Breast epithelium (tissue), 3 donors: ENCODE measurements around the gene ANKS1B.

Experiments
- POLR2A ChIP-seq: fragments of 450-650 bp; IDR thresholded peaks from one replicate; pipeline ENCODE4 v1.6.1; 2016; ENCODE audit warnings: antibody characterized with exemption, mild to moderate bottlenecking, moderate library complexity
- TF ChIP-seq, protein P1 (sequence below), 3 donors: fragments of 450-650 bp; IDR thresholded peaks; one replicate each; pipeline ENCODE4 v1.5.1; 2016 to 2017; ENCODE audit warnings: antibody characterized with exemption in 3 of 3, mild to moderate bottlenecking in 3 of 3, moderate library complexity in 3 of 3

- no peak for TF ChIP-seq POLR2A
- TF ChIP-seq, protein P1, sequence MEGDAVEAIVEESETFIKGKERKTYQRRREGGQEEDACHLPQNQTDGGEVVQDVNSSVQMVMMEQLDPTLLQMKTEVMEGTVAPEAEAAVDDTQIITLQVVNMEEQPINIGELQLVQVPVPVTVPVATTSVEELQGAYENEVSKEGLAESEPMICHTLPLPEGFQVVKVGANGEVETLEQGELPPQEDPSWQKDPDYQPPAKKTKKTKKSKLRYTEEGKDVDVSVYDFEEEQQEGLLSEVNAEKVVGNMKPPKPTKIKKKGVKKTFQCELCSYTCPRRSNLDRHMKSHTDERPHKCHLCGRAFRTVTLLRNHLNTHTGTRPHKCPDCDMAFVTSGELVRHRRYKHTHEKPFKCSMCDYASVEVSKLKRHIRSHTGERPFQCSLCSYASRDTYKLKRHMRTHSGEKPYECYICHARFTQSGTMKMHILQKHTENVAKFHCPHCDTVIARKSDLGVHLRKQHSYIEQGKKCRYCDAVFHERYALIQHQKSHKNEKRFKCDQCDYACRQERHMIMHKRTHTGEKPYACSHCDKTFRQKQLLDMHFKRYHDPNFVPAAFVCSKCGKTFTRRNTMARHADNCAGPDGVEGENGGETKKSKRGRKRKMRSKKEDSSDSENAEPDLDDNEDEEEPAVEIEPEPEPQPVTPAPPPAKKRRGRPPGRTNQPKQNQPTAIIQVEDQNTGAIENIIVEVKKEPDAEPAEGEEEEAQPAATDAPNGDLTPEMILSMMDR (IDR thresholded peaks at IDR 0.05) = no peak
Observed at GRCh38 chr12:99809909-99810308, 174.8 kb downstream of the ANKS1B start.
